ENCODE data around the gene ARID1A.
A peak's percentile ranks its signal among the peaks of the same experiment; 100 is the strongest.

- TF ChIP-seq CTCF (IDR thresholded peaks at IDR 0.05; ENCODE audit: low read depth, low read length, missing input control) = no peak
- peak; percentile 75 for TF ChIP-seq YY1 (IDR thresholded peaks at IDR 0.05)
- peak in 1 of 2 donors; percentile 27 for TF ChIP-seq GABPA (IDR thresholded peaks at IDR 0.05 in 1 of 2, conservative IDR thresholded peaks at IDR 0.05 in 1 of 2)
- TF ChIP-seq JUND (IDR thresholded peaks at IDR 0.05) = peak; percentile 41 to 77
- TF ChIP-seq MAX (IDR thresholded peaks at IDR 0.05) = peak; percentile 96
- TF ChIP-seq HNF4A (conservative IDR thresholded peaks at IDR 0.05) = peak; percentile 91 to 97
- peak; percentile 80 for TF ChIP-seq SP1 (IDR thresholded peaks at IDR 0.05)
- peak; percentile 87 to 90 for TF ChIP-seq RXRA (IDR thresholded peaks at IDR 0.05)
- peak; percentile 32 for TF ChIP-seq REST (IDR thresholded peaks at IDR 0.05)
Measured at GRCh38 chr1:26706315-26706714, 10.5 kb downstream of the ARID1A start.
